Measurements from ENCODE around the gene DOCK4. TPM values are rescaled to one million over a fixed set of nuclear protein-coding genes. Genes with fewer than 3 reads are reported as not detected.

Gene DOCK4
- total RNA-seq, 1 donor from 2014 or later: 60.3 TPM

DNA sequence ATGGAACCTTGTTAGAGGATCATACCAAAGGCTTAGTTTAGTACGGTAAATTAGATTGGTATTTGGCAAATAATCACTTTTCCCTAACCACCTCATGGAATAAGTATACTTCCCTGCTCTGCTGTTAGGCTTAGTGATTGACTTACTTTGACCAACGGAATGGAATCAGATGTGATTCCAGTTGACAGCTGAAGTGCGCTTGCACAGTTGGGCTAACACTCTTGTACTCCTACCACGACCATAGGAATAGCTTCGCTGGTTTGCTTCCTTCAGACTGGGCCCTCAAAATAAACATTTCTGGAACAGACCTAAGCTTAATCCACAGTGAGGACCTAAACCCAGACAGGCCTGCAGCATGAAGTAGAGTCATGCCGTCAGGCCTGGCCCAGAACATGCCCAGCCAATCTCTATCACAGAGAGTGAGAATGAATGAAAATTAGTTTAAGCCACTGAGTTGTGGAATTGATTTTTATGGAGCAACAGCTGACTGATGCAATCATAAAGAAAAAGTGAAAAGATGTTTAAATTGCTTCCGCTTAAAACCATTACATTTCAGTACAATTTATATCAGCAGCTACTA lies 122.3 kb downstream of the DOCK4 start:
- peaks cover 2% of the 10 kb centered on the region for H3K27me3 Mint-ChIP-seq (ENCODE audit: unreplicated experiment)
- H3K36me3 Mint-ChIP-seq (ENCODE audit: unreplicated experiment): no peaks in the 10 kb centered on the region
- H3K27ac Mint-ChIP-seq (ENCODE audit: unreplicated experiment): no peak overlapping the region
- DNase-seq: no peak
- peaks cover 3% of the 10 kb centered on the region for H3K4me1 Mint-ChIP-seq (ENCODE audit: low read depth, unreplicated experiment)
- H3K4me3 Mint-ChIP-seq (ENCODE audit: unreplicated experiment): no peak overlapping the region
- no peak for TF ChIP-seq CTCF (IDR thresholded peaks at IDR 0.05; ENCODE audit: partially characterized antibody, unreplicated experiment)
- no peaks in the 10 kb centered on the region for H3K9me3 Mint-ChIP-seq (ENCODE audit: unreplicated experiment)

DNA sequence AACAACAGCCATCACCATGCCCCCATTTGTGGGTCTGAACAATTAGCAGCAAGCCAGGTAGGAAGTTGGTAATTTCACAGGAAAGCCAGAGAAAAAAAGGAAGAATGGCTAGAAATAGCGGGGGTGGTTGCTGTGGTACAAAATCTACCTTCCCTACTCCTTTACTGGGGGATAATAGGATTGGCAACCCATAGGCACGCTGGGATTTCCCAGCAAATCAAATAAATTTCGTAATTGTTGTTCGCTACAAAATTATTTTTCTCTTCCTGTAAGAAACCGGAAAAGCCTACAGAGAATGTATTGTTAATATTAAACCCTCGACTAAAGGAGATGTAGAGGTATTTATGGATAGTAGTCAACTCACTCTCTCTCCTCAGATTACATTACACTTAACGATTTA lies 123.9 kb downstream of the DOCK4 start:
- Mint-ChIP-seq H3K27ac (ENCODE audit: unreplicated experiment) (no peak overlapping the region), H3K27me3 (ENCODE audit: unreplicated experiment) (peaks cover 2% of the 10 kb centered on the region), H3K4me1 (ENCODE audit: low read depth, unreplicated experiment) (peaks cover 3% of the 10 kb centered on the region), H3K9me3 (ENCODE audit: unreplicated experiment) (no peaks in the 10 kb centered on the region), H3K4me3 (ENCODE audit: unreplicated experiment) (no peak overlapping the region), H3K36me3 (ENCODE audit: unreplicated experiment) (no peaks in the 10 kb centered on the region)
- DNase-seq: no peak
- no peak for TF ChIP-seq CTCF (IDR thresholded peaks at IDR 0.05; ENCODE audit: partially characterized antibody, unreplicated experiment)

DNA sequence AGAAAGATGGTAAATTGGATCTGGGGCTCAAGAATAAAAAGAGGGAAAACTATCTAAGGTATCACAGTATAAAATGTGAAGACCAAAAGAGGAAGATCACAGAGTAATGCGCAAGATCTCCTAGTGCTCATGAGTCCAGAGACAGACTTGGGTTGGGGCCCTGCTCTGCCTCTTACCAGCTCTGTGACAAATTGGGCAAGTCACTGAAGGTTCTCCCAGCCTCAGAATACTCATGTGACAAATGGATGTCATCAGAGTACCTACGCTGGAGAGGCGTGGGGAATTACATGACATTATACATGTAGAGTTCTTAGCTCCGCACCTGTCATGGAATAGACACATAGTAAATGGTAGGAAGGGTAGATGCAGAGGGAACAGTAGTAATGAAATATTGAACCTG lies 124.4 kb downstream of the DOCK4 start:
- TF ChIP-seq CTCF (IDR thresholded peaks at IDR 0.05; ENCODE audit: partially characterized antibody, unreplicated experiment): no peak
- peaks cover 2% of the 10 kb centered on the region for H3K27me3 Mint-ChIP-seq (ENCODE audit: unreplicated experiment)
- peaks cover 3% of the 10 kb centered on the region for H3K4me1 Mint-ChIP-seq (ENCODE audit: low read depth, unreplicated experiment)
- DNase-seq: no peak
- no peak overlapping the region for H3K27ac Mint-ChIP-seq (ENCODE audit: unreplicated experiment)
- H3K4me3 Mint-ChIP-seq (ENCODE audit: unreplicated experiment): no peak overlapping the region
- no peaks in the 10 kb centered on the region for H3K9me3 Mint-ChIP-seq (ENCODE audit: unreplicated experiment)
- no peaks in the 10 kb centered on the region for H3K36me3 Mint-ChIP-seq (ENCODE audit: unreplicated experiment)

DNA sequence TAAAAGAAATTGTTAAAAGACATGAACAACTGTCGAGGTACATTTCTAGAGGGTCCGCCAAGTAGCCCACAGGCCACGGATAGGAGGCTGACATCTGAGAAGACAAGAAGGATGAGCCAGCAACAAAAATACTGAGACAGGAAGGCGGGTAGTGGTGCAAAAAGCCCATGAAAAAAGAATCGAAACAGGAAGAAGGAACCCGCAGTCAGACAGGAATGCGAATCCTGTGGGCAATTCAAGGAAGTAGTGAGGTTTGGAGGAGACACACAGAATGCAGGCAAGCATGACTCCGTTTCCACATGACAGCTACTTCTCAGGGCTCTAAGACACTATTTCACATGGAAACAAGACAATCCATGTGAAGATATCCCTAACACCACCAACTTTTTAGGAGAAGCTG lies 125.2 kb downstream of the DOCK4 start:
- H3K27me3 Mint-ChIP-seq (ENCODE audit: unreplicated experiment): peaks cover 2% of the 10 kb centered on the region
- no peaks in the 10 kb centered on the region for H3K9me3 Mint-ChIP-seq (ENCODE audit: unreplicated experiment)
- H3K4me3 Mint-ChIP-seq (ENCODE audit: unreplicated experiment): no peak overlapping the region
- no peak for TF ChIP-seq CTCF (IDR thresholded peaks at IDR 0.05; ENCODE audit: partially characterized antibody, unreplicated experiment)
- H3K36me3 Mint-ChIP-seq (ENCODE audit: unreplicated experiment): no peaks in the 10 kb centered on the region
- DNase-seq: no peak
- peaks cover 3% of the 10 kb centered on the region for H3K4me1 Mint-ChIP-seq (ENCODE audit: low read depth, unreplicated experiment)
- no peak overlapping the region for H3K27ac Mint-ChIP-seq (ENCODE audit: unreplicated experiment)

GRCh38 chr7:112080441-112080840 lies 125.8 kb downstream of the DOCK4 start:
- no peaks in the 10 kb centered on the region for H3K36me3 Mint-ChIP-seq (ENCODE audit: unreplicated experiment)
- TF ChIP-seq CTCF (IDR thresholded peaks at IDR 0.05; ENCODE audit: partially characterized antibody, unreplicated experiment): no peak
- no peak for DNase-seq
- no peak overlapping the region for H3K4me3 Mint-ChIP-seq (ENCODE audit: unreplicated experiment)
- no peak overlapping the region for H3K27ac Mint-ChIP-seq (ENCODE audit: unreplicated experiment)
- H3K27me3 Mint-ChIP-seq (ENCODE audit: unreplicated experiment): peaks cover 2% of the 10 kb centered on the region
- peaks cover 3% of the 10 kb centered on the region for H3K4me1 Mint-ChIP-seq (ENCODE audit: low read depth, unreplicated experiment)
- H3K9me3 Mint-ChIP-seq (ENCODE audit: unreplicated experiment): no peaks in the 10 kb centered on the region
